GM19238 (cell line): ENCODE results near the gene HDAC1.

Source experiments
- DNase-seq: peaks from one replicate; pipeline ENCODE4 v3.0.0; 2011; ENCODE audit warnings: low spot score; ENCODE audit not compliant: insufficient read length

HDAC1 gene

DNA sequence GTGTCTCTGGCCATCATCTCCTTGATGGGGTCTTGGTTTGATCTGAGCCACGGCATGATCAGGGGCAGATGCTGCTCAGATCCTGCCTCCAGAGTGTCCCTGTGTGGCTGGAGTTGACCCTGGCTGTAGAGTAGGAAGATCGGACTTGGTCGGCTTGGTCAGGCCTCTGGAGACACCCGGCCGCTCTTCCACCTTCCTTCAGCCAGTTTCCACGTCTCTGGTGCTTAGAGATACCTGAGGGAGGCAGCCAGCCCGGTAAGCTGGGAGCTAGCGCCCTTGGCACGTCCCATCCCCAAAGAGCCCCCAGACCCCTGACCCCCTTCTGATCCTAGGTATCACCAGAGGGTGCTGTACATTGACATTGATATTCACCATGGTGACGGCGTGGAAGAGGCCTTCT lies 35.3 kb downstream of the HDAC1 start:
- no peak for DNase-seq

GRCh38 chr1:32329931-32330466 lies 38.1 kb downstream of the HDAC1 start:
- no peak for DNase-seq

GRCh38 chr1:32330558-32331151 lies 38.8 kb downstream of the HDAC1 start:
- no peak for DNase-seq

DNA sequence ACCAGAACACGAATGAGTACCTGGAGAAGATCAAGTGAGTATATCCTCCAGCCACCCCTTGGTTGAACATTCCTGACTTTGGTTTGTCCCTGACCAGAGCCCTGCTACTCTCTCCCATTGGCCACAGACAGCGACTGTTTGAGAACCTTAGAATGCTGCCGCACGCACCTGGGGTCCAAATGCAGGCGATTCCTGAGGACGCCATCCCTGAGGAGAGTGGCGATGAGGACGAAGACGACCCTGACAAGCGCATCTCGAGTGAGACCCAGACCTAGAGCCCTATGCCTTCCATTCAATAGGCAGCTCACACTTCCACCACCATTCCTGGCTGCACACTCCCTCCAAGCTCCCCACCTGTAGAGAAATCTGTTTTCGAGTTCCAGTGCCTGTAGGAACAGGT lies 39.7 kb downstream of the HDAC1 start:
- DNase-seq = no peak

DNA sequence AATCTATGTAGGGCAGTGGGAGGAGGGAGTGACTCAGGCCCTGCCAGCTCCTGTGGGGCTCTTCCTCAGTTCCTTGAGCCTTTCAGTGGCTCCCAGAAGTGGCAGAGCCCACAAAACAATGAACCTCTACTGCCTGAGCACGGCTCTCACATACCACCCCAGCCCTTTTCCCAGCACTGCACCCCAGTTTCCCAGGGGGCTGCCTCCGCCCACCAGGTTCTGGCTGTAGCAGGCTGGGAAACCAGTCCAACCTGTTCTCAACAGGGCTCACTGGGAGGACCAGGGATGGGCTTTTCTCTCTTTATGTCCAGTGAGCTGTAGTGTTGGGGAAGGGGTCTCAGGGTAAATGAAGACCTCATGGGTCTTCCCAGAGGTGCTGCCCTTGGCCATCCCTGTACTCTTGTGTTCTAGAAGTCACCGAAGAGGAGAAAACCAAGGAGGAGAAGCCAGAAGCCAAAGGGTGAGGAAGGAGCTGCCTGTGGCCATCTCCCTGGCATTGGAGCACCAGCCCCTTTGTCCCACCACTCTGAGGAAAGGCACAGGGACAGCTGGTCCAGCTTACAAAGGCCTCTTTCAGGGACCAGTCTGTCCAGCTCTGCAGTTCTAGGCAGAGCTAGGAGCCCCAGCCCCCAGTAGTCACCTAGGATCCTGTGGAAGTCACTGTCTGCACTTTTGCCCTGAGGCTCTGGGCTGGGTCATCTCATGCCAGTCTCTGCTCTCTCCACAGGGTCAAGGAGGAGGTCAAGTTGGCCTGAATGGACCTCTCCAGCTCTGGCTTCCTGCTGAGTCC lies 40.6 kb downstream of the HDAC1 start:
- DNase-seq = no peak

DNA sequence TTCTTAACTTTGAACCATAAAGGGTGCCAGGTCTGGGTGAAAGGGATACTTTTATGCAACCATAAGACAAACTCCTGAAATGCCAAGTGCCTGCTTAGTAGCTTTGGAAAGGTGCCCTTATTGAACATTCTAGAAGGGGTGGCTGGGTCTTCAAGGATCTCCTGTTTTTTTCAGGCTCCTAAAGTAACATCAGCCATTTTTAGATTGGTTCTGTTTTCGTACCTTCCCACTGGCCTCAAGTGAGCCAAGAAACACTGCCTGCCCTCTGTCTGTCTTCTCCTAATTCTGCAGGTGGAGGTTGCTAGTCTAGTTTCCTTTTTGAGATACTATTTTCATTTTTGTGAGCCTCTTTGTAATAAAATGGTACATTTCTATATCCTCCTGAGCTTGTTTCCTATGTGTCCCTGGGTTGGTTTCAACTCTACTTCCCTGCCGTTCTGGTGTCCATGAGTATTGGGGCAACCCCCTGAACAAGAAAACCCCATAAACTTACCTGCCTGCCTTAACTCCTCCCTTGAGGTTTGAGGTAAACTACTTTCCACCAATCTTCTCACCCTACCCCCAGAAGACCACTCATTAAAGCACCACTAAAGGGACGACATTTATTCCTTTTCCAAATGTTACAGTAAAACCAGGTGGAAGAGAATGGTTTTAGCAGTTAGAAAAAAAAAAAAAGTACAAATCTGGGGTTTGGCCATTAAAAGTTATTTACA lies 41.5 kb downstream of the HDAC1 start:
- no peak for DNase-seq

GRCh38 chr1:32334274-32334861 lies 42.5 kb downstream of the HDAC1 start:
- no peak for DNase-seq

GRCh38 chr1:32334864-32335534 lies 43.1 kb downstream of the HDAC1 start:
- peak; percentile 59 for DNase-seq

- no peak for DNase-seq
Observed at GRCh38 chr1:32335535-32335789, 43.6 kb downstream of the HDAC1 start.

DNA sequence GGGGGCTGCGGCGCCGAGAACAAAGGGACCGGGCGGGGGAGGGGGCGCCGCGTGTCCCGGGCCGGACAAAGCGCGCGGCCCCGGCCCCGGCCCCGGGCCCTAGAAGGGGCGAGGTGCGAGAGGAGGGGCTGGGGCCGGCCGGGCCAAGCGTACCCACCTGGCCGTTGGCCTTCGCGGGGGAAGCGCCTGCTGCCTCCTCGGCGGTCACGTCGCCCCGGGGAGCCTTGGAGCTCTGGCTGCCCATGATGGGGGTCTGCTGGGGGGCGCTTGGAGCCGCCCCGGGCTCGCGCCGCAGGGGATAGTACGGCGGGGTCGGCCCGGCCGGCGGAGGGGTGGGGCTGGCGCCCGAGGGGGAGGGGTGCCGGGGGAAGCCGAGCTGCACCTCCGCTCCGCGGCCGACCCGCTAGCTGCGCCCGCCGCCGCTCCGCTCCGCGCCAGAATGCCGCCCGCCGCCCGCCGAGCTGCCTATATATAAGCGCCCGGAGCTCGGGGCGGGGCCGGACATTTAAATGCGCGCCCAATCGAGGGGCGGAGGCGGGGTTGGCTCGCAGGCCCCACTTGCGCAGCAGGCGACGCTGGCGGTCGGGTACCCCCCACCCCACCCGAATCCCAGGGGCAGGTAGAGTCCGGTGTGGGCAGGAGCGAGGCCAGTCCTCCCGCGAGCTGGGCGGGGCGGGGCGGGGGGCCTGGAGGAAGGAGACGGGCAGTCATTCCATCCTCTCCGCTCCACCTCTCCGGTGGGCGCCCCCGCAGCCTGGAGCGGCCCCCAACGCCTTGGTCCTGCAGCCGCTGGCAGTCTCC lies 44.1 kb downstream of the HDAC1 start, which contains the start of gene MARCKSL1:
Gene MARCKSL1 (minus strand): TSS at position 444 of the 801 bp plus-strand sequence. CDS start 200 bp downstream, at position 244.
- peak; percentile 73 for DNase-seq

GRCh38 chr1:32336591-32336932 lies 44.7 kb downstream of the HDAC1 start:
- DNase-seq = no peak

GRCh38 chr1:32336963-32337675 lies 45.2 kb downstream of the HDAC1 start:
- peak; percentile 52 for DNase-seq

DNA sequence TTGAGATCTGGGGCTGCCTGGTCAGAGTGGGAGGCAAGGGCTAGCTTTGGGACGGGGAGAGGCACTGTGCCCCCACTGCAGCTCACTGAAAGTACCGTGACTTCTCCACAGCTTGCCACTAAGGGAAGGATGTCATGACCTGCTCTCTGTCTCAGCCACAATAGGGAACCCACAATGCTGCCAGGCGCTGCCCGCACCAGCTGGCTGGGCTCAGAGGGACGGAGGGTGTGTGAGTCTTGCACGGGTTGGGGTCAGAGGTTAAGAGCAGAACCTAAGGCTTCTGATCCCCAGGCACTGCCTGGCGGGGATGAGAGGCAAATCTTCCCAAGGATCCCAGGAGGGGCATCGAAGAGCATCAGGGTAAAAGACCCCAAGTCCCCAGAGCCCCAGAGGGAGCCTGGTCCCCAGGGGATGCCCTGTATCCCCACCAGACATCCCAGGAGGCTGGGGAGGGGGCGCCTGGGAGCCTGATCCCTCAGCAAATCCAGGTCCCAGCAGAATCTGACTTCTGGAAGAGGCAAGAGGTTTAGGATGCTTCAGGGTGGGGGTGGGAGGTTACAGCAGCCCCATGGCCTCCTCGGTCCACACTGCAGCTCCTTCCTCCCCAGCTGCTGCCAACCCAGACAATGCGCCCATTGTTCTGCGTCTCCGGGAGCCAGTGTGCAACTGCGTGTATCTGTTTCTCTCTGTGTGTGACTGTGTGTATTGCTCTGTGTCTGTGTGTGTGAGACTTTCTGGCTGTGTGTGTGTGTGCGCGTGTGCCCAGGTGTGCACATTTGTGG lies 46.2 kb downstream of the HDAC1 start:
- no peak for DNase-seq

DNA sequence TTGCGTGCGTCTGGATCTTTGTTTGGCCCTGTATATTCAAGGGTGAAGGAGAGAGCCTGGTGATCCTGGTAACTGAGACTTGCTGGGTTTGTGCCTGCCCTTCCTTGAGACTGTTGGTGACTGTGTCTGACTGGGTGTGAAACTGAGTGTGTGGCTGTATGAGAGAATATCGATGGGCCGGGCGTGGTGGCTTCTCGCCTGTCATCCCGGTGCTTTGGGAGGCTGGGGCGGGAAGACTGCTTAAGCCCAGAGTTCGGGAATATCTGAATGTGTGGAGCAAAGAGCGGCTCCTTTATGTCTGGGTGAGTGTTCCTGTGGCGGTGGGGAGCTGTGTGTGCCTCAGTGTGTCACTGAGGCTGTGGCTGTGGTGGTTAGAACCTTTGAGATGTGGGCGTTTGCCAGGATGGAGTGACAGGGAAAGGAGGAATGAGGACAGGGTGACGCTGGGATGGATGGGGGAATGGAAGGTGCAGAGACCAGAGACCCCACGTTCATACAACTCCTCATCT lies 46.8 kb downstream of the HDAC1 start:
- no peak for DNase-seq

DNA sequence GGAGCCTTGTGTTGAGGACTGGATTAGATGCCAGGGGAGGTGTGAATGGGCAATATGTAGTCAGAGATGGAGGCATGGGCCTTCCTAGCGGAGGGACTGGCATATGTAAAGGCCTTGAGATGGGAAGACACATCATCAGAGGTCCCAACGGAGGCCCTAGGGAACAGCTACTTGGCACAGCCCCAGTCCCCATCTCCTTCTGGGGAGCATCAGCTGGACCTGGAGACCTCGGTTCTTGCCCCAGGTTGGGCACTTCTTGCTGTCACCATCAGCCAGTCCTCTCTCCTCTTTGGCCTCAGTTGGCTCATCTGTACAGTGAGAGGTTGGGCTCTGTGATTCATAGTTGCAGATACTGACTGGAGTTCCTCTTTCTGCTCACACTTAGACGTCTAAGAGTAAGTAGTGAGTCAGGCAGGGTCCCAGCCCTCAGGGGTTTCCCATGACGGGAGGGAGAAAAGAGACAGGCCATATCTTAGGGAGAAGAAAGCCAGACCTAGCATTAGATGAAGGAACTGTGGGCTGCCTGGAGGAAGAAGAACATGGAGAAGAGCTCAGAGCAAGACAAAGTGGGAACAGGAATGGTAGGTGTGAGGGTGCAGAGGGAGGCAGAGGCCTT lies 47.6 kb downstream of the HDAC1 start:
- DNase-seq = no peak

DNA sequence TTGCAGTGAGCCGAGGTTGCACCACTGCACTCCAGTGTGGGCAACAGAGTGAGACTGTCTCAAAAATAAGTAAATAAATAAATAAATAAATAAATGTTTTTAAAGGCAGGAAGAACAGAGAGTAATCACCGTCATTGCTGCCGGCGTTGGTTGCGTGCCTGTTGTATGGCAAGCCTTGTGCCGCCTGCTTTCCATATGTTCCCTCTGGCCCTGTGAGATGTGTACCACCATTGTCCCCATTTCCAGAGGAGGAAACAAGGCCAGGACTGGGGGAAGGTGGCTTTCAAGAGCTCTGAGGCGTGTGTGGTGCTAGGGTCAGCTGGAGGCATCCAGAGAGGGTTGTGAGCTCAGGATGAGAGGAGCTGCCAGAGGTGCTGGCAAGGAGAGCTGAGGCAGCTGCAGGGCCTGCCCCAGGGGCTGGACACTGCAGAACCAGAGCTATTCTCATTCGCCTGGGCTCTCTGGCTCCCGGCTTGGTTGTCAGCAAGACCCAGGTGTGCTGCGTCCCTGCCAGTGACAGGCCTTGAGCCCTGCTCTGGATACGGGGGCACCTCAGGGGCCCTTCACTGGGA lies 49.4 kb downstream of the HDAC1 start:
- no peak for DNase-seq

DNA sequence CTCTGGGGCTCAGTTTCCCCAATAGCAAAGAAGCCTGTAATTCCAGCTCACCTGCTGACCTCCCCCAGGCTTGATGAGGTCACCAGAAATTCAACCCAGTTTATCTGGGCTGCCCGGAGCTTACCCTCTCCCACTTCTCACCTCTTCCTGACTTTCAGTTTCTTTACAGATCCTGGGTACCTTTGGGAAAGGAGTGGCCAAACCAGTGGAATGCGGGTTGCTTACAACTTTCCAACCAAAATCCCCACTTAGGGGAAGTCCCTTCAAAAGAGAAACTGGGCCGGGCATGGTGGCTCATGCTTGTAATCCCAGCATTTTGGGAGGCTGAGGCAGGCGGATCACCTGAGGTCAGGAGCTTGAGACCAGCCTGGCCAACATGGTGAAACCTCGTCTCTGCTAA lies 50.1 kb downstream of the HDAC1 start:
- DNase-seq = no peak

GRCh38 chr1:32342704-32343103 lies 50.8 kb downstream of the HDAC1 start:
- DNase-seq = no peak
